Gastroesophageal sphincter (tissue), 3 donors: ENCODE results near the gene VSIG10L2.

Experiments
- POLR2A ChIP-seq, 2 donors: fragments of 450-650 bp; IDR thresholded peaks; one replicate each; pipeline ENCODE4 v1.6.1; 2017; ENCODE audit warnings: antibody characterized with exemption in 2 of 2, mild to moderate bottlenecking in 2 of 2, moderate library complexity in 1 of 2
- POLR2AphosphoS5 ChIP-seq: sonication (generic); formaldehyde crosslinking; IDR thresholded peaks from one replicate; pipeline ENCODE4 v1.6.1; 2017; ENCODE audit warnings: antibody characterized with exemption
- TF ChIP-seq, protein P1 (sequence below), 4 experiments: fragments of 200-600 bp in 2 of 4; fragments of 450-650 bp in 2 of 4; sonication (generic) in 1 of 4; IDR thresholded peaks; one replicate each; pipeline ENCODE4 v1.5.1; 2017 to 2019; ENCODE audit warnings: antibody characterized with exemption in 4 of 4, mild to moderate bottlenecking in 2 of 4, moderate library complexity in 2 of 4

DNA sequence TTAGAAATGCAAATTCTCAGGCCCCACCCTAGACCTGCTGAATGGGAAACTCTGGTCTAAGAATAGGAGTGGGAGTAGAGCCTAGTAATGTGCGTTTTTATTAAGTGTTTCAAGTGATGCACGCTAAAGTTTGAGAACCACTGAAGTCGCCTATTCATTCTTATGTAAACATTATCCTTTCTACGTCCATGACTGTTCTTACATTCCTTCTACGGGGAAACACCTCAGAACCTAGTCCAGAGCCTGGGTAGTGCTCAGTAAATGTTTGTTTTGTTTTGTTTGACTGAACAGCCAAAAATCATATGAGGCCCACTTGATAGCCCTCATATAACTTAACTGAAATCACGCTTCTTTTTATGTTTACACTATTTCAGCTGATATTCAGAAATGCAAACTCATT lies 29.8 kb downstream of the VSIG10L2 start:
- TF ChIP-seq, protein P1, sequence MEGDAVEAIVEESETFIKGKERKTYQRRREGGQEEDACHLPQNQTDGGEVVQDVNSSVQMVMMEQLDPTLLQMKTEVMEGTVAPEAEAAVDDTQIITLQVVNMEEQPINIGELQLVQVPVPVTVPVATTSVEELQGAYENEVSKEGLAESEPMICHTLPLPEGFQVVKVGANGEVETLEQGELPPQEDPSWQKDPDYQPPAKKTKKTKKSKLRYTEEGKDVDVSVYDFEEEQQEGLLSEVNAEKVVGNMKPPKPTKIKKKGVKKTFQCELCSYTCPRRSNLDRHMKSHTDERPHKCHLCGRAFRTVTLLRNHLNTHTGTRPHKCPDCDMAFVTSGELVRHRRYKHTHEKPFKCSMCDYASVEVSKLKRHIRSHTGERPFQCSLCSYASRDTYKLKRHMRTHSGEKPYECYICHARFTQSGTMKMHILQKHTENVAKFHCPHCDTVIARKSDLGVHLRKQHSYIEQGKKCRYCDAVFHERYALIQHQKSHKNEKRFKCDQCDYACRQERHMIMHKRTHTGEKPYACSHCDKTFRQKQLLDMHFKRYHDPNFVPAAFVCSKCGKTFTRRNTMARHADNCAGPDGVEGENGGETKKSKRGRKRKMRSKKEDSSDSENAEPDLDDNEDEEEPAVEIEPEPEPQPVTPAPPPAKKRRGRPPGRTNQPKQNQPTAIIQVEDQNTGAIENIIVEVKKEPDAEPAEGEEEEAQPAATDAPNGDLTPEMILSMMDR (IDR thresholded peaks at IDR 0.05) = no peak
- TF ChIP-seq POLR2A (IDR thresholded peaks at IDR 0.05) (no peak), POLR2AphosphoS5 (no peak)
